OCI-M2 (cell line): ENCODE measurements around the gene DAND5.
"Not testable (repeated sequence)": the region's sequence is repeated elsewhere in the genome, so short reads cannot be mapped to it uniquely, and the experiment has no call there.

Experiments
- DNase-seq: peaks from one replicate; lab custom pipeline; 2025; ENCODE audit not compliant: unreplicated experiment; lab: John Stamatoyannopoulos, UW

DAND5 gene

DNA sequence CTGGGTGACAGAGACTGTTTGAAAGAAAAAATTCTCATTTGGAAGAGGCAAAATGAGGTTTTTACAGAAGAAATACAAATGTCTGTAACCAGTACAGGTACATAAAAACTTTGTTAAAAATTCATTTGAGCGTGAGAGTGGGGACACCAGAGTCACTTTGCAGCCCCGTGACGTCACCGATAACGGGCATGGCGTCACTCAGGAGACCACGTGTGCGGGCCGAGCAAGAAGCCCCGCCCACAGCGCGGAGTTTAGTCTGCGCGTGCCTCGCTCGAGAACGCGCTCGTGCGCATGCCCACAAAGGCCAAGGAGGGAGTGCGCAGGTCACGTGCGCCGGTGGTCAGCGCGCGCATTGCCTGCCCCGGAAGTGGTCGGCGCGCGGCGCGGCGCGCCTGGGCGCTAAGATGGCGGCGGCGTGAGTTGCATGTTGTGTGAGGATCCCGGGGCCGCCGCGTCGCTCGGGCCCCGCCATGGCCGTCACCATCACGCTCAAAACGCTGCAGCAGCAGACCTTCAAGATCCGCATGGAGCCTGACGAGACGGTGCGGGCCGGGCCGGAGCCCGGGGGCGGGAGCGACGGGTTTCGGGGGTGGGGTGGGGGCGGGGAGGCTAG is 23.8 kb upstream of the DAND5 start, which contains the start of gene RAD23A:
Gene RAD23A, plus strand, starts transcription at position 384 of the 613 bp plus-strand sequence. Its CDS starts 87 bp downstream, at position 471.
- DNase-seq = no peak

DNA sequence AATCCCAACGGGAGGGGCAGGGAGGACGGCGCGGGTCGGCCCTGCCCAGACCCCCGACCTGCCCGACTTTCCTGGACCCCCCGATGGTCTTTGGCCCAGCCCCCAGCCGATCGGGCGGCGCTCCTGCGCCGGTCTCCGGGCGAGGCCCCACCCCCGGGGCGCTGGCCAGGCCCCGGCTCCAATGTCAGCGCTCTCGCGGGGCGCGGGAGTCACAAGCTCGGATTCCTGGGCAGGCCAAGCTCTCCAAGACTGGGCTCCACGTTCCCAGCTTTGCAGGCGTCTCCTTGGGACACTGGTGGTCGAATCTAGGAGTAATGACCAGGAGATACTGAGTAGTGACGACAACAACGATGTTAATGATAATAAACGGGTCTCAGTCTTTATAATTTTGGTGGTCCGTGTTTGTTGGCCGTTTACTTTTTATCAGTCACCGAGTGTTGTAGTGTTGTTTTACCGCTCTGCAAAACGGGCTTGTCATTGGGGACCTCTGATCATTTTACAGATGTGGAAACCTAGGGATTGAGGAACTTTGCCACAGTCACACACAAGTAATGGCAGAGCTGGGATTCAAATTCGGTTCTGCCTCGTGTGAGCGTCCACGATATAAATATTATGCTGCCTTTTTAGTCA is 23.2 kb upstream of the DAND5 start:
- DNase-seq = no peak

DNA sequence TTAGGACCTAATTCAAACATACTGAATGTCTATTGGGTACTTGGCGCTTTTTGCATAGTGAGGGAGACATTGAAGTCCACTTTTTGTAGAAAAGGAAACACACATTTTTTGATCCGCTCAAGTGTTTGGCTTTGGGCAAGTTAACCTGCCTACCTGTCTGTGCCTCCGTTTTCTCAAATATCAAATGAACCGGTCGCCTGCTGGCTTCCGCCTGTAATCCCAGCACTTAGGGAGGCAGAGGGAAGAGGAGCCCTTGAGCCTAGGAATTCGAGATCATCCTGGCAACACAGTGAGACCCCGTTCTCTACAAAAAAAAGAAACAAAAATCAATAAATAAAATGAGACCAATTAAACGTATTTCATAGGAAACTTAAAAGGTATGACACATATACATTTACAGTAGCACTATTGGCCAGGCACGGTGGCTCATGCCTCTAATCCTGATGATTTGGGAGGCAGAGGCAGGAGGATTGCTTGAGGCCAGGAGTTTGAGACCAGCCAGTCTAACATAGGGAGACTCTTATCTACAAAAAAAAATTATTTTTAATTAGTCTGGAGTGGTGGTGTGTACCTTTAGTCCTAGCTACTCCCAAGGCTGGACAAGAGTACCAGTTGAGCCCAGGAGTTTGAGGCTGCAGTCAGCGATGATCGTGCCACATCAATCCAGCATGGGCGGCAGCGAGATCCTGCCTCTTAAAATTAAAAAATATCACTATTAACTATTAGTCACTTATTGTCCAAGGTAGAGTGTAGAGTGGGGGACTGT is 22.5 kb upstream of the DAND5 start:
- no peak for DNase-seq

GRCh38 chr19:12947702-12948611 is 21.4 kb upstream of the DAND5 start:
- DNase-seq = no peak

- DNase-seq = no peak
Observed at GRCh38 chr19:12948612-12949362, 20.6 kb upstream of the DAND5 start.

GRCh38 chr19:12949363-12950283 is 19.8 kb upstream of the DAND5 start:
- DNase-seq = no peak

DNA sequence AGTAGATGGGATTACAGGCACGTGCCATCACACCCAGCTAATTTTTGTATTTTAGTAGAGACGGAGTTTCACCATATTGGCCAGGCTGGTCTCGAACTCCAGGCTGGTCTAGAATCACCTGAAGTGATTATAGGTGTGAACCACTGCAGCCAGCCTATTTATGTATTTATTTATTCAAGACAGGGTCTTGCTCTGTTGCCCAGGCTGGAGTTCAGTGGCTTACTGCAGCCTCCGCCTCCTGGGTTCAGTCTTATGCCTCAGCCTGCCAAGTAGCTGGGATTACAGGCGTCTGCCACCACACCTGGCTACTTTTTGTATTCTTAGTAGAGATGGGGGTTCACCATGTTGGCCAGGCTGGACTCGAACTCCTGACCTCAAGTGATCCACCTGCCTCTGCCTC is 17.3 kb upstream of the DAND5 start:
- not testable (repeated sequence) for DNase-seq

- DNase-seq = no peak
Observed at GRCh38 chr19:12952488-12953137, 16.8 kb upstream of the DAND5 start.

- DNase-seq = no peak
Observed at GRCh38 chr19:12953138-12953798, 16.1 kb upstream of the DAND5 start.

GRCh38 chr19:12953799-12954611 is 15.4 kb upstream of the DAND5 start:
- no peak for DNase-seq

GRCh38 chr19:12954612-12954962 is 14.8 kb upstream of the DAND5 start:
- DNase-seq = no peak

- DNase-seq = not testable (repeated sequence)
Observed at GRCh38 chr19:12955575-12955974, 13.8 kb upstream of the DAND5 start.

- no peak for DNase-seq
Observed at GRCh38 chr19:12955996-12956395, 13.4 kb upstream of the DAND5 start.

- DNase-seq = no peak
Observed at GRCh38 chr19:12956446-12957388, 12.7 kb upstream of the DAND5 start, which contains the start of gene GADD45GIP1. TSS of gene GADD45GIP1 (minus strand) at chr19:12957223. CDS start at chr19:12957212, 11 bp downstream.

DNA sequence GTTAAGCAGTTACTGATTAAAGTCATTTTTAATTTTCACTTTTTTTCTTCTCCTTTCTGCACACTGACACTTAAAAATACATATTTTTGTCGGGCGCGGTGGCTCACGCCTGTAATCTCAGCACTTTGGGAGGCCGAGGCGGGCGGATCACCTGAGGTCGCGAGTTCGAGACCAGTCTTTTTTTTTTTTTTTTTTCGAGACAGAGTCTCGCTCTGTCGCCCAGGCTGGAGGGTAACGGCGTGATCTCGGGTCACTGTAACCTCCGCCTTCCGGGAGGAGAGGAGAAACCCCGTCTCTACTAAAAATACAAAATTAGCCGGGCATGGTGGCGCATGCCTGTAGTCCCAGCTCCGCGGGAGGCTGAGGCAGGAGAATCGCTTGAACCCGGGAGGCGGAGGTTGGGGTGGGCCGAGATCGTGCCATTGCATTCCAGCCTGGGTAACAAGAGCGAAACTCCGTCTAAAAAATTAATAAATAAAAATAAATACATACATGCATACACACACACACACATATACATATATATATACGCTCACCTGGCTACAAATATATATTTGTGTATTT is 11.9 kb upstream of the DAND5 start:
- not testable (repeated sequence) for DNase-seq

- no peak for DNase-seq
Observed at GRCh38 chr19:12959481-12959880, 9.9 kb upstream of the DAND5 start.
